Endothelial cell of umbilical vein (primary cell): ENCODE results near the gene AGK. TPM values are rescaled to one million over a fixed set of nuclear protein-coding genes. Genes with fewer than 3 reads are reported as not detected.
"Not testable (repeated sequence)": the region's sequence is repeated elsewhere in the genome, so short reads cannot be mapped to it uniquely, and the experiment has no call there.

Experiments
- BruUV-seq: library from RNA; stranded (reverse); fragments of 400-500 nt; replicated peaks from 2 replicates; lab custom pipeline; 2021; lab: Mats Ljungman, UMichigan
- CTCF ChIA-PET: fragments of 300-600, 350-600 bp; sonication (Branson Sonifier 250); formaldehyde crosslinking; loops from one replicate; lab custom pipeline; 2021; ENCODE audit warnings: antibody characterized with exemption, inconsistent platforms; lab: Charles Lee
- POLR2A ChIA-PET: fragments of 300-600, 350-600 bp; sonication (Branson Sonifier 250); formaldehyde crosslinking; loops from one replicate; lab custom pipeline; 2021; ENCODE audit warnings: antibody characterized with exemption, inconsistent platforms; lab: Charles Lee
- DNase-seq: peaks from one replicate; pipeline ENCODE4 v3.0.0-alpha.2; 2011; ENCODE audit warnings: low read depth, low spot score
- FAIRE-seq: peaks from 2 replicates; lab custom pipeline; 2011; peaks lifted over from hg19 to GRCh38; lab: Jason Lieb, UNC
- H2AFZ ChIP-seq: 2 replicates; pipeline ENCODE4 v1.6.0; 2012; ENCODE audit warnings: low read depth, low read length, control low read depth, inconsistent platforms
- H3K27ac ChIP-seq: 2 replicates; pipeline ENCODE4 v1.5.1; 2011; ENCODE audit warnings: low read depth, mild to moderate bottlenecking, control low read depth, low read length, moderate library complexity; ENCODE audit not compliant: insufficient read depth
- H3K27me3 ChIP-seq, 2 experiments: 2 replicates each; pipeline versions ENCODE4 v1.6.0 to v1.6.1; 2011; ENCODE audit warnings: low read length in 2 of 2, mixed read lengths in 1 of 2; ENCODE audit not compliant: control insufficient read depth in 2 of 2, insufficient read depth in 2 of 2
- H3K36me3 ChIP-seq, 2 experiments: 2 replicates in 1 of 2; 3 replicates in 1 of 2; pipeline ENCODE4 v1.5.1; 2011; ENCODE audit warnings: low read length in 2 of 2, mild to moderate bottlenecking in 1 of 2, moderate library complexity in 1 of 2; ENCODE audit not compliant: control insufficient read depth in 2 of 2, insufficient read depth in 2 of 2; ENCODE audit errors: extremely low read depth in 1 of 2
- H3K4me1 ChIP-seq: 3 replicates; pipeline ENCODE4 v1.5.1; 2011; ENCODE audit warnings: mild to moderate bottlenecking, low read length; ENCODE audit not compliant: control insufficient read depth, insufficient read depth; ENCODE audit errors: extremely low read depth
- H3K4me2 ChIP-seq: 2 replicates; pipeline ENCODE4 v1.6.1; 2011; ENCODE audit warnings: low read length, control low read depth, mixed read lengths; ENCODE audit not compliant: insufficient read depth
- H3K4me3 ChIP-seq, 3 experiments: fragments of 200-600 bp in 1 of 3; sonication (generic), shearing (Covaris generic) in 1 of 3; replicated peaks in 1 of 3; 2 replicates each; pipeline ENCODE4 v1.5.1; 2011 to 2016; ENCODE audit warnings: control low read depth in 3 of 3, low read length in 3 of 3, mild to moderate bottlenecking in 2 of 3, inconsistent platforms in 1 of 3, low read depth in 1 of 3, moderate library complexity in 1 of 3; ENCODE audit not compliant: insufficient read depth in 1 of 3
- H3K79me2 ChIP-seq: 2 replicates; pipeline ENCODE4 v1.6.0; 2012; ENCODE audit warnings: low read length, inconsistent platforms; ENCODE audit not compliant: control insufficient read depth, insufficient read depth
- H3K9ac ChIP-seq: replicated peaks from 2 replicates; pipeline ENCODE3; 2011; ENCODE audit warnings: low read length, control low read depth; ENCODE audit not compliant: insufficient read depth; ENCODE audit errors: extremely low read depth
- H3K9me1 ChIP-seq: replicated peaks from 3 replicates; pipeline ENCODE4 v1.6.0; 2011; ENCODE audit warnings: mild to moderate bottlenecking, low read length; ENCODE audit not compliant: control insufficient read depth, insufficient read depth; ENCODE audit errors: extremely low read depth
- H3K9me3 ChIP-seq: replicated peaks from 2 replicates; pipeline ENCODE4 v1.5.1; 2012; ENCODE audit warnings: low read length, inconsistent platforms; ENCODE audit not compliant: control insufficient read depth, insufficient read depth
- H4K20me1 ChIP-seq: replicated peaks from 2 replicates; pipeline ENCODE3; 2011; ENCODE audit warnings: mild to moderate bottlenecking, low read length; ENCODE audit not compliant: control insufficient read depth, insufficient read depth; ENCODE audit errors: extremely low read depth
- EZH2 ChIP-seq: IDR thresholded peaks from 2 replicates; pipeline ENCODE4 v1.6.1; 2012; ENCODE audit warnings: borderline replicate concordance, low read depth, mild to moderate bottlenecking, moderate library complexity, low read length, inconsistent platforms; ENCODE audit not compliant: severe bottlenecking
- FOS ChIP-seq: IDR thresholded peaks from 2 replicates; pipeline ENCODE4 v1.6.1; 2011; ENCODE audit warnings: mild to moderate bottlenecking, low read length, moderate library complexity, borderline replicate concordance; ENCODE audit not compliant: insufficient read depth
- GATA2 ChIP-seq: IDR thresholded peaks from 2 replicates; pipeline ENCODE4 v1.7.0; 2011; ENCODE audit warnings: low read depth, mild to moderate bottlenecking, moderate library complexity, mixed read lengths, low read length; ENCODE audit not compliant: insufficient read length, insufficient read depth
- JUN ChIP-seq: IDR thresholded peaks from 2 replicates; pipeline ENCODE4 v1.6.1; 2011; ENCODE audit warnings: borderline replicate concordance, low read depth; ENCODE audit not compliant: insufficient read length, insufficient read depth
- MYC ChIP-seq: IDR thresholded peaks from one replicate; pipeline ENCODE4 v1.6.1; 2011; ENCODE audit warnings: mild to moderate bottlenecking, low read depth, low read length
- POLR2A ChIP-seq: IDR thresholded peaks from 2 replicates; pipeline ENCODE4 v1.6.1; 2012; ENCODE audit warnings: low read depth, mild to moderate bottlenecking, control low read depth, low read length
- POLR2AphosphoS5 ChIP-seq: IDR thresholded peaks from 2 replicates; pipeline ENCODE4 v1.6.1; 2012; ENCODE audit warnings: low read depth, mild to moderate bottlenecking, control low read depth, low read length, moderate library complexity; ENCODE audit not compliant: insufficient read depth
- dilution Hi-C: fragments of 300-500 bp; cut with MboI; formaldehyde crosslinking; loops from one replicate; pipeline ENCODE4 v1.15.0; 2019; ENCODE audit warnings: low sequenced_read_pairs; ENCODE audit not compliant: extremely low pct_ligation_motif_present
- intact Hi-C: fragments of 100-400 bp; cut with micrococcal nuclease; formaldehyde crosslinking; loops from one replicate; pipeline ENCODE4 v1.10.0; 2022
- polyA plus RNA-seq, 4 experiments: library from polyadenylated mRNA; depleted of rRNA in 3 of 4; stranded (reverse) in 3 of 4; unstranded in 1 of 4; fragments of >200 nt; gene quantifications; 2 replicates each; pipeline versions ENCODE4 v1.2.1 to v1.2.3, GENCODE V29; 2011 to 2012; ENCODE audit warnings: missing spikeins in 1 of 4
- total RNA-seq: library from RNA; stranded (reverse); gene quantifications from 2 replicates; pipeline ENCODE4 v1.2.3, GENCODE V29; 2021
- TF ChIP-seq, protein P1 (sequence below), 2 donors: IDR thresholded peaks; 1 replicate in 1 of 2; 2 replicates in 1 of 2; pipeline ENCODE4 v1.5.1; 2011; ENCODE audit warnings: low read length in 2 of 2, mild to moderate bottlenecking in 2 of 2, moderate library complexity in 2 of 2, control low read depth in 1 of 2, inconsistent platforms in 1 of 2, low read depth in 1 of 2; ENCODE audit not compliant: insufficient read depth in 1 of 2; ENCODE audit errors: extremely low read depth in 1 of 2
- TF ChIP-seq, protein P2 (sequence below): IDR thresholded peaks from 2 replicates; pipeline ENCODE4 v1.6.1; 2011; ENCODE audit not compliant: insufficient read depth, insufficient read length

Gene AGK
- total and polyA plus RNA-seq, 2 donors (not counting 3 experiments of a cell fraction or from before 2014, with no cell fraction given) = 23.6 to 34.3 TPM

- H3K79me2 ChIP-seq = peaks cover 10% of the 10 kb centered on the region
- H3K4me1 ChIP-seq = peaks cover 7% of the 10 kb centered on the region
- no peak for TF ChIP-seq GATA2
- TF ChIP-seq EZH2 = no peak
- no peak for TF ChIP-seq POLR2A
- TF ChIP-seq, protein P1, sequence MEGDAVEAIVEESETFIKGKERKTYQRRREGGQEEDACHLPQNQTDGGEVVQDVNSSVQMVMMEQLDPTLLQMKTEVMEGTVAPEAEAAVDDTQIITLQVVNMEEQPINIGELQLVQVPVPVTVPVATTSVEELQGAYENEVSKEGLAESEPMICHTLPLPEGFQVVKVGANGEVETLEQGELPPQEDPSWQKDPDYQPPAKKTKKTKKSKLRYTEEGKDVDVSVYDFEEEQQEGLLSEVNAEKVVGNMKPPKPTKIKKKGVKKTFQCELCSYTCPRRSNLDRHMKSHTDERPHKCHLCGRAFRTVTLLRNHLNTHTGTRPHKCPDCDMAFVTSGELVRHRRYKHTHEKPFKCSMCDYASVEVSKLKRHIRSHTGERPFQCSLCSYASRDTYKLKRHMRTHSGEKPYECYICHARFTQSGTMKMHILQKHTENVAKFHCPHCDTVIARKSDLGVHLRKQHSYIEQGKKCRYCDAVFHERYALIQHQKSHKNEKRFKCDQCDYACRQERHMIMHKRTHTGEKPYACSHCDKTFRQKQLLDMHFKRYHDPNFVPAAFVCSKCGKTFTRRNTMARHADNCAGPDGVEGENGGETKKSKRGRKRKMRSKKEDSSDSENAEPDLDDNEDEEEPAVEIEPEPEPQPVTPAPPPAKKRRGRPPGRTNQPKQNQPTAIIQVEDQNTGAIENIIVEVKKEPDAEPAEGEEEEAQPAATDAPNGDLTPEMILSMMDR (IDR thresholded peaks at IDR 0.05; ENCODE audit: extremely low read depth in 1 of 2, insufficient read depth in 1 of 2, low read depth in 1 of 2, low read length in 2 of 2) = no peak
- no peak for TF ChIP-seq MYC
- TF ChIP-seq JUN = no peak
- TF ChIP-seq, protein P2, sequence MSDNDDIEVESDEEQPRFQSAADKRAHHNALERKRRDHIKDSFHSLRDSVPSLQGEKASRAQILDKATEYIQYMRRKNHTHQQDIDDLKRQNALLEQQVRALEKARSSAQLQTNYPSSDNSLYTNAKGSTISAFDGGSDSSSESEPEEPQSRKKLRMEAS = no peak
- no peak for TF ChIP-seq POLR2AphosphoS5
- TF ChIP-seq FOS = no peak
- H3K4me2 ChIP-seq = no peak overlapping the region
- no TSS peak for BruUV-seq
- H3K27ac ChIP-seq = no peak overlapping the region
- no peaks in the 10 kb centered on the region for H3K27me3 ChIP-seq
- no peak overlapping the region for H3K9ac ChIP-seq
- FAIRE-seq (no peak), DNase-seq (no peak)
- dilution Hi-C loops = no loop called here
- no peak overlapping the region for H2AFZ ChIP-seq
- ChIA-PET POLR2A (no interaction called here), CTCF (interaction anchor here (1.1 to 1.5 kb wide), 2 partner anchors 10 to 33 kb away, joined by 3 to 5 read pairs; no protein-coding TSS in a partner anchor)
- no peaks in the 10 kb centered on the region for H4K20me1 ChIP-seq
- intact Hi-C loops = no loop called here
- H3K9me3 ChIP-seq = no peaks in the 10 kb centered on the region
- H3K36me3 ChIP-seq = peaks cover 5 to 10% of the 10 kb centered on the region in 2 experiments
- H3K4me3 ChIP-seq = no peak overlapping the region
- H3K9me1 ChIP-seq = no peaks in the 10 kb centered on the region
Measured at GRCh38 chr7:141688043-141688442, 136.8 kb downstream of the AGK start.

DNA sequence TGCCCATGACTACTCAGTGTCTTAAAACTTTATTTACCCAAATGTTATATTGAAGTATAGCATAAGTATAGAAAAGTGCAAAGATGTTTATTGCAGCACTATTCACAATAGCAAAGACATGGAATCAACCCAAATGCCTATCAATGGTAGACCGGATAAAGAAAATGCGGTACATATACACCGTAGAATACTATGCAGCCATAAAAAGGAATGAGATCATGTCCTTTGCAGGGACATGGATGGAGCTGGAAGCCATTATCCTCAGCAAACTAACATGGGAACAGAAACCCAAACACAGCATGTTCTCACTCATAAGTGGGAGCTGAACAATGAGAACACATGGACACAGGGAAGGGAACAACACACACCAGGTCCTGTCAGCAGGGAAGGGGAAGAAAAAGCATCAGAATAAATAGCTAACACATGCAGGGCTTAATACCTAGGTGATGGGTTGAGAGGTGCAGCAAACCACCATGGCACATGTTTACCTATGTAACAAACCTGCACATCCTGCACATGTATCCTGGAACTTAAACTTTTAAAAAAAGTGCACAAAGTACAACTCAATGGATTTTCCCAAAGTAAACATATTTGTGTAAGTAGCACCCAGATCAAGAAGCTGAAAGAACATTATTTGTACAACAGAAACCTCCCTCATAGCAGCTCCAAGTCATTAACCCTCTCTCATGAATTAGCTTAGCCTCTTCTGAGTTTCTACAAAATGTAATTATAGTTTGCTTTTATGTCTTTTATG is 138.0 kb downstream of the AGK start:
- DNase-seq, intact Hi-C loops, H3K9me1 ChIP-seq, BruUV-seq, POLR2A ChIA-PET, H3K4me1 ChIP-seq, FAIRE-seq, H3K27ac ChIP-seq, H2AFZ ChIP-seq, H3K9ac ChIP-seq, H3K27me3 ChIP-seq, H3K4me2 ChIP-seq, dilution Hi-C loops, H3K36me3 ChIP-seq, H4K20me1 ChIP-seq, H3K9me3 ChIP-seq, H3K4me3 ChIP-seq: not testable (repeated sequence)
- H3K79me2 ChIP-seq = peaks cover 16% of the 10 kb centered on the region
- CTCF ChIA-PET = interaction anchor here (0.8 to 2.2 kb wide), 3 partner anchors 13 to 49 kb away, joined by 3 to 7 read pairs (median 3); partner anchors contain the start of gene SSBP1
